ENCODE measurements around the gene ZBTB38.

The ZBTB38 gene

GRCh38 chr3:141407825-141408224 lies 39.5 kb downstream of the ZBTB38 start:
- DNase-seq (ENCODE audit: low read depth): no peak
- H3K4me3 ChIP-seq (ENCODE audit: low read depth, low read length): no peak overlapping the region
- TF ChIP-seq CTCF (IDR thresholded peaks at IDR 0.05; ENCODE audit: low read depth, low read length): no peak
- no peak for TF ChIP-seq MAX (IDR thresholded peaks at IDR 0.05; ENCODE audit: low read depth, low read length)

GRCh38 chr3:141408596-141408995 lies 40.3 kb downstream of the ZBTB38 start:
- DNase-seq (ENCODE audit: low read depth): no peak
- no peak overlapping the region for H3K4me3 ChIP-seq (ENCODE audit: low read depth, low read length)

GRCh38 chr3:141409940-141410241 lies 41.6 kb downstream of the ZBTB38 start:
- H3K4me3 ChIP-seq (ENCODE audit: low read depth, low read length): no peak overlapping the region
- TF ChIP-seq MAX (IDR thresholded peaks at IDR 0.05; ENCODE audit: low read depth, low read length) (no peak), POLR2A (IDR thresholded peaks at IDR 0.05; ENCODE audit: extremely low read depth, insufficient read length) (no peak), MYC (IDR thresholded peaks at IDR 0.05; ENCODE audit: low read depth, low read length) (no peak), CTCF (IDR thresholded peaks at IDR 0.05; ENCODE audit: low read depth, low read length) (no peak)
- DNase-seq (ENCODE audit: low read depth): no peak

More at GRCh38 chr3:141408596-141408995, 40.3 kb downstream of the ZBTB38 start:
- TF ChIP-seq CTCF (IDR thresholded peaks at IDR 0.05; ENCODE audit: low read depth, low read length): no peak
- TF ChIP-seq POLR2A (IDR thresholded peaks at IDR 0.05; ENCODE audit: extremely low read depth, insufficient read length): no peak
- no peak for TF ChIP-seq MAX (IDR thresholded peaks at IDR 0.05; ENCODE audit: low read depth, low read length)
- no peak for TF ChIP-seq MYC (IDR thresholded peaks at IDR 0.05; ENCODE audit: low read depth, low read length)

GRCh38 chr3:141410408-141410807 lies 42.1 kb downstream of the ZBTB38 start:
- no peak for TF ChIP-seq CTCF (IDR thresholded peaks at IDR 0.05; ENCODE audit: low read depth, low read length)
- no peak overlapping the region for H3K4me3 ChIP-seq (ENCODE audit: low read depth, low read length)
- no peak for DNase-seq (ENCODE audit: low read depth)

- no peak overlapping the region for H3K4me3 ChIP-seq (ENCODE audit: low read depth, low read length)
- no peak for DNase-seq (ENCODE audit: low read depth)
- TF ChIP-seq POLR2A (IDR thresholded peaks at IDR 0.05; ENCODE audit: extremely low read depth, insufficient read length) (no peak), MYC (IDR thresholded peaks at IDR 0.05; ENCODE audit: low read depth, low read length) (no peak), MAX (IDR thresholded peaks at IDR 0.05; ENCODE audit: low read depth, low read length) (no peak), CTCF (IDR thresholded peaks at IDR 0.05; ENCODE audit: low read depth, low read length) (no peak)
Measured at GRCh38 chr3:141410846-141411245, 42.5 kb downstream of the ZBTB38 start.

- no peak for TF ChIP-seq MAX (IDR thresholded peaks at IDR 0.05; ENCODE audit: low read depth, low read length)
- no peak for TF ChIP-seq POLR2A (IDR thresholded peaks at IDR 0.05; ENCODE audit: extremely low read depth, insufficient read length)
- TF ChIP-seq CTCF (IDR thresholded peaks at IDR 0.05; ENCODE audit: low read depth, low read length): no peak
- no peak for TF ChIP-seq MYC (IDR thresholded peaks at IDR 0.05; ENCODE audit: low read depth, low read length)
- DNase-seq (ENCODE audit: low read depth): no peak
- H3K4me3 ChIP-seq (ENCODE audit: low read depth, low read length): no peak overlapping the region
Measured at GRCh38 chr3:141411251-141411771, 43.0 kb downstream of the ZBTB38 start.

Measured in NB4 (cell line).